PFSK-1 (cell line): Measurements from ENCODE around the gene IFIT1.

ENCODE experiments used
- FOXP2 ChIP-seq: optimal IDR thresholded peaks from 2 replicates; pipeline ENCODE3; 2011; ENCODE audit warnings: borderline replicate concordance, control low read depth, inconsistent platforms; ENCODE audit not compliant: insufficient read depth; ENCODE audit errors: extremely low read length, extremely low read depth
- SIN3A ChIP-seq: IDR thresholded peaks from 2 replicates; pipeline ENCODE4 v1.6.1; 2012; ENCODE audit warnings: mild to moderate bottlenecking, low read length, moderate library complexity, borderline replicate concordance; ENCODE audit not compliant: insufficient read depth

- TF ChIP-seq FOXP2 (no peak), SIN3A (0 out of 2 replicates have a peak, but pooled peaks have one; percentile 9)
Measured at GRCh38 chr10:89391907-89392756, at the start of gene IFIT1.
